Suppressor macrophage (primary cell): ENCODE results near the gene S100P.

ENCODE experiments used
- DNase-seq, 4 experiments: peaks; one replicate each; pipeline ENCODE4 v3.0.0-alpha.2; 2020 to 2022

The S100P gene

DNA sequence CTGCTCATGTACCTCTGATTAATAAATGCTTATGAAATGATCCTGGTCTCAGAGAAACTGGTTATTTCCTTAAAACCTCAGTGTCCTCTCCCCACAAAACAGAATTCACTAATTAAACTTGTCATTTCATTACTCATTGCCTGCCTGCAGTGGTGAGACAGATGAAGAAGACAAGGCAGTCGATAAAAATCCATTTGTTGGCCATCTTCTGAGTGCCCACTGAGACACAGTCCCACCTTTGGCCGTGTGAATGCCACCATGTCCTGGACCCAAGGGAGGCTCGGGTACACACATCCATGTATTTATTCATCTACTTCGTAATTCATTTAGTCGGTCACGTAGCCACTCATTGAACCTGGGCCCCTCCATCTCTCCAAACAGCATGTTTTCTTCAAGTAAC, 3.5 kb downstream of the S100P start:
- DNase-seq = no peak

DNA sequence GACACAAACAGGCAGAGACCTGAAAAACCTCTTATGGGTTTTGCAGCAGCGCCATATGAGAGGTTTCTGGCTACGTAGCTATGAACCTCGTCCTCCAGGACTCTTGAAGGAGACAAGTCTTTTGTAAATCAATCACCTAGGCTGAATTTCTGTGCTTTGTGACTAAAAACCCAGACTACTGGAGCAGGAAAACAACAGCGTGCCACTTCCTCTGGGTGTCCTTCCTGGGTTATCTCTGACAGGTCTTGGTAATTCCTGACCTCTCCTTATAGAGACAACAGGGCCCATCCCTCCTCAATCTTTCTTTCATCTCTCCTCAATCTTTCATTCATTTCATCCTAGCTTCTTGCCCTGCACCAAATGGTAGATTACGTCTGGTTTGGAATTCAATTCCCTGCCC, 5.7 kb downstream of the S100P start:
- DNase-seq = no peak

DNA sequence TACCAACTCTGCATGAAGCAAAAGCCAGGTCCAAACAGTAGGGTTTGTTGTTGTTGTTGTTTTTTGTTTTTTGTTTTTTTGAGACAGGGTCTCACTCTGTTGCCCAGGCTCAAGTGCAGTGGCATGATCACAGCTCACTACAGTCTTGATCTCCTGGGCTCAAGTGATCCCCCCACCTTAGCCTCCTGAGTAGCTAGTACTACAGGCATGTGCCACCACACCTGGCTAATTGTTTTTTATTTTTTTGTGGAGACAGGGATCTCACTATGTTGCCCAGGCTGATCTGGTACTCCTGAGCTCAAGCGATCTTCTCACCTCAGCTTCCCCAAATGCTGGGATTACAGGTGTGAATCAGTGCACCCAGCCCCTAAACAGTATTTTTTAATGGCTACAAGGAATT, 6.2 kb downstream of the S100P start:
- no peak for DNase-seq

- peak in 2 of 4 experiments; percentile 27 to 40 for DNase-seq
These were observed 7.7 kb downstream of the S100P start for GRCh38 chr4:6701371-6701770.

GRCh38 chr4:6702761-6703160, 9.1 kb downstream of the S100P start:
- DNase-seq = no peak

- DNase-seq = peak in 3 of 4 experiments; percentile 32 to 47 (median 37)
These were observed 10.1 kb downstream of the S100P start for GRCh38 chr4:6703786-6704185.

DNA sequence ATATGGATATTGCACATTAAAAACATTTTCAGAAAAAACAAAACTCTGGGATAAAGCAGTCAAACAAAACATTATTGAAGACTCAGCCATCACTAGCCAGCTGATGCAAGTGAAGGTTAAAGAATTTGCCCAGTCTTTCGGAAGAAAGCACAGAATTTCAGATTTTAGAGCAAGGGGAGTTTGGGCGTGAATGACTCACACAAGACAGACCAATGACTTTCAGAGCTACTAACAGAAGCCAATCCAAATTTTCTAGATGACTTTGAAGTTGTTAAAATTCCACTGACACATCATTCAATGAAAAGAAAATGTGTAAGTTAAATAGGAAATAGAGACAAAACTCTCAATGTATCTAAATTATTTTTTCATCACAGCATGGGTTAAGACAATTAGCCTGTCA, 12.0 kb downstream of the S100P start:
- DNase-seq = no peak

GRCh38 chr4:6706173-6706572, 12.5 kb downstream of the S100P start:
- no peak for DNase-seq

GRCh38 chr4:6709230-6710114, 15.8 kb downstream of the S100P start, which contains the start of gene MRFAP1L1:
MRFAP1L1 (minus strand) TSS chr4:6709865; CDS start chr4:6709629, 236 bp downstream.
- DNase-seq = peak; percentile 97 to 99 (median 98)

- no peak for DNase-seq
These were observed 16.6 kb downstream of the S100P start for GRCh38 chr4:6710282-6710681.

DNA sequence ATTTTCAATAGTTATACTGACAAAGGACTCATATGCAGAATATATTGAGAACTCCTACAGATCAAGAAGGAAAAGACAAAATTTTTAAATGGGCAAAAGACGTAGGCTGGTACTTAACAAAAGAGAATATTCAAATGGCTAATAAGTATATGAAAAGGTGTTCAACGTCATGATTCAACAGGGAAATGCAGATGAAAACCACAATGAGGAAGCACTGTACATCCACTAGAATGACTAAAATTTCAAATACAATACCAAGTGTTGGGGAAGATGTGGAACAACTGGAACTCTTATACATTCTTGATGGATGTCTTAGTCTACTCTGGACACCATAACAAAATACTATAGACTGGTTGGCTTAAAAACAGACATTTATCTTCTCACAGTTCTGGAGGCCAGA, 17.3 kb downstream of the S100P start:
- peak in 1 of 4 experiments; percentile 40 for DNase-seq

GRCh38 chr4:6714954-6715353, 21.3 kb downstream of the S100P start:
- DNase-seq = peak; percentile 38 to 60 (median 50)

GRCh38 chr4:6715704-6716017, 22.0 kb downstream of the S100P start:
- no peak for DNase-seq

GRCh38 chr4:6716018-6716911, 22.6 kb downstream of the S100P start, which contains the start of gene BLOC1S4:
BLOC1S4 (plus strand) TSS chr4:6716174; CDS start chr4:6716210, 36 bp downstream.
- peak; percentile 94 to 97 (median 96) for DNase-seq

- no peak for DNase-seq
These were observed 23.4 kb downstream of the S100P start for GRCh38 chr4:6716958-6717655.

GRCh38 chr4:6718932-6719610, 25.4 kb downstream of the S100P start:
- no peak for DNase-seq

DNA sequence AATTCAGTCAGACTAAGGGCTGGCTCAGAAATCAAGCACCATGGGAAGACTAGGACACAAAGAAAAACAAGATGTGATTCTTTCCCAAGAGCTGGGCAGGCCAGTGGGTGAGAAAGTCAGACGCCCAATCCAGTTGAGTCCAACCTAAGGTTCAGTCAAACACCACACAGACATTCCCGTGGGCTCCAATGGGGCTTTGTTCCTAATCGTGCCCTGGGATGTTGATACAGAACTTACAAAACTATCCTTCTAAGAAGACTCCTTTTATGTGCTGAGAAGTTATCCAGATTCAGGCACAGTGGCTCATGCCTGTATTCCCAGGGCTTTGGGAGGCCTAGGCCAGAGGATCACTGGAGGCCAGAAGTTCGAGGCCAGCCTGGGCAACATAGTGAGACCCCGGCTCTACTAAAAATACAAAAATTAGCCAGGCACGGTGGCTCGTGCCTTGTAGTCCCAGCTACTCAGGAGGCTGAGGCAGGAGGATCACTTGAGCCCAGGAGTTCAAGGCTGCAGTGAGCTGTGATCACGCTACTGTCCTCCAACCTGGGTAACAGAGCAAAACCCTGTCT, 26.0 kb downstream of the S100P start:
- no peak for DNase-seq

GRCh38 chr4:6720202-6720699, 26.6 kb downstream of the S100P start:
- DNase-seq = peak; percentile 82 to 94 (median 88)

- DNase-seq = no peak
These were observed 27.4 kb downstream of the S100P start for GRCh38 chr4:6721121-6721520.

DNA sequence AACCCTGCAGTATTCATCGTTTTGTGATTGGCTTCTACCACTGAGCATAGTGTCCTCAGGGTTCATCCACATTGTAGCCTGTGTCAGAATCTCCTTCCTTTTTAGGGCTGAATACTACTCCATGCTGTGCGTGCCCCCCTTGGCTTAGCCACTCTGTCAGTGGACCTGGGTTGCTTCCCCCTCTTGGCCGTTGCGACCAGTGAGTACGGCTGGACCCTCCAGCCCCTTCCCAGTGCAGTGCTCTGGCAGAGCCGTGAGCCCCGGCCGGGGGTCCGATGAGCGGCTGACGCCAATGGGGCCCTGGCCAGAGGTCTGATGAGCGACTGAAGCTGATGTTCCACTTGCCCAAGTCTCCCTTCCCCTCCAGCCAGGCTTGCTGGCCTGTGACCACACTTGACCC, 29.2 kb downstream of the S100P start:
- no peak for DNase-seq

- no peak for DNase-seq
These were observed 30.2 kb downstream of the S100P start for GRCh38 chr4:6723851-6724250.
